Liver (tissue), 9 donors: Measurements from ENCODE around the gene TTC33. TPM values are rescaled to one million over a fixed set of nuclear protein-coding genes. Genes with fewer than 3 reads are reported as not detected.

Experiments used
- DNase-seq: peaks from one replicate; pipeline ENCODE4 v3.0.0-alpha.2; 2017; ENCODE audit warnings: low spot score
- H3K27ac ChIP-seq, 2 donors: one replicate each; pipeline ENCODE4 v1.7.0; 2013; ENCODE audit warnings: inconsistent platforms in 2 of 2, low read length in 2 of 2, control low read depth in 1 of 2, low read depth in 1 of 2, mild to moderate bottlenecking in 1 of 2
- H3K27me3 ChIP-seq, 4 donors: one replicate each; pipeline versions ENCODE4 v1.6.1 to v1.7.0; 2013; ENCODE audit warnings: low read length in 3 of 4, inconsistent platforms in 1 of 4, mild to moderate bottlenecking in 1 of 4, moderate library complexity in 1 of 4; ENCODE audit not compliant: control insufficient read depth in 4 of 4, insufficient read depth in 4 of 4
- H3K36me3 ChIP-seq, 4 donors: one replicate each; pipeline versions ENCODE4 v1.6.1 to v1.7.0; 2013; ENCODE audit warnings: low read length in 3 of 4, mild to moderate bottlenecking in 3 of 4, low read depth in 1 of 4, moderate library complexity in 1 of 4; ENCODE audit not compliant: control insufficient read depth in 4 of 4, insufficient read depth in 3 of 4
- H3K4me1 ChIP-seq, 4 donors: one replicate each; pipeline versions ENCODE4 v1.6.1 to v1.7.0; 2013; ENCODE audit warnings: low read length in 3 of 4, mild to moderate bottlenecking in 3 of 4, moderate library complexity in 1 of 4; ENCODE audit not compliant: control insufficient read depth in 4 of 4, insufficient read depth in 4 of 4
- H3K4me3 ChIP-seq, 3 donors: one replicate each; pipeline versions ENCODE4 v1.6.1 to v1.7.0; 2013; ENCODE audit warnings: low read length in 3 of 3, control low read depth in 1 of 3, low read depth in 1 of 3, mild to moderate bottlenecking in 1 of 3
- H3K9ac ChIP-seq, 2 donors: one replicate each; pipeline ENCODE4 v1.7.0; 2013; ENCODE audit warnings: low read length in 2 of 2, mild to moderate bottlenecking in 2 of 2, moderate library complexity in 2 of 2, control low read depth in 1 of 2, low read depth in 1 of 2
- H3K9me3 ChIP-seq, 4 donors: one replicate each; pipeline versions ENCODE4 v1.6.1 to v1.7.0; 2013; ENCODE audit warnings: low read length in 3 of 4; ENCODE audit not compliant: control insufficient read depth in 4 of 4
- EGR1 ChIP-seq, 2 donors: IDR thresholded peaks; 2 replicates each; pipeline ENCODE4 v1.6.1; 2016 to 2018; ENCODE audit warnings: antibody characterized with exemption in 2 of 2, low read depth in 2 of 2
- FOXA1 ChIP-seq: IDR thresholded peaks from 2 replicates; pipeline ENCODE4 v1.6.1; 2016; ENCODE audit warnings: antibody characterized with exemption
- FOXA2 ChIP-seq: IDR thresholded peaks from 2 replicates; pipeline ENCODE4 v1.6.1; 2016; ENCODE audit warnings: antibody characterized with exemption
- GABPA ChIP-seq, 2 donors: IDR thresholded peaks in 1 of 2; conservative IDR thresholded peaks in 1 of 2; 2 replicates each; pipeline ENCODE4 v1.6.1; 2016; ENCODE audit warnings: antibody characterized with exemption in 2 of 2, mild to moderate bottlenecking in 1 of 2, moderate library complexity in 1 of 2
- HNF4A ChIP-seq, 2 donors: conservative IDR thresholded peaks; 2 replicates each; pipeline ENCODE4 v1.6.1; 2016; ENCODE audit warnings: antibody characterized with exemption in 2 of 2, mild to moderate bottlenecking in 2 of 2
- HNF4G ChIP-seq: IDR thresholded peaks from 2 replicates; pipeline ENCODE4 v1.6.1; 2016; ENCODE audit warnings: antibody characterized with exemption
- JUND ChIP-seq, 2 donors: IDR thresholded peaks; 2 replicates each; pipeline ENCODE4 v1.6.1; 2016; ENCODE audit warnings: antibody characterized with exemption in 2 of 2
- NR2F2 ChIP-seq: IDR thresholded peaks from 2 replicates; pipeline ENCODE4 v1.6.1; 2016; ENCODE audit warnings: antibody characterized with exemption
- RAD21 ChIP-seq, 2 donors: IDR thresholded peaks; 2 replicates each; pipeline ENCODE4 v1.6.1; 2016; ENCODE audit warnings: antibody characterized with exemption in 2 of 2, mild to moderate bottlenecking in 2 of 2
- RXRA ChIP-seq, 2 donors: IDR thresholded peaks; 2 replicates each; pipeline ENCODE4 v1.6.1; 2017 to 2018; ENCODE audit warnings: antibody characterized with exemption in 2 of 2, mild to moderate bottlenecking in 1 of 2
- SP1 ChIP-seq: IDR thresholded peaks from 2 replicates; pipeline ENCODE4 v1.6.1; 2018; ENCODE audit warnings: antibody characterized with exemption, mild to moderate bottlenecking
- TAF1 ChIP-seq: conservative IDR thresholded peaks from 2 replicates; pipeline ENCODE4 v1.6.1; 2016; ENCODE audit warnings: antibody characterized with exemption, mild to moderate bottlenecking
- YY1 ChIP-seq: IDR thresholded peaks from 2 replicates; pipeline ENCODE4 v1.6.1; 2016; ENCODE audit warnings: antibody characterized with exemption, mild to moderate bottlenecking
- WGBS: extraction: QIAGEN DNeasy Blood & Tissue Kit; methylation state at CpG from one replicate; pipeline ENCODE4 v1.1.7; 2013; 5-methylcytosine and 5-hydroxymethylcytosine counted together
- polyA plus RNA-seq, 2 donors: library from polyadenylated mRNA; stranded (reverse) in 1 of 2; unstranded in 1 of 2; fragments of 200-250 nt in 1 of 2; fragments of >200 nt in 1 of 2; fragmentation: Nextera tagmentation in 1 of 2; extraction: Ambion mirVana in 1 of 2; gene quantifications; one replicate each; pipeline versions ENCODE4 v1.2.1 to v1.2.3, GENCODE V29; 2013 to 2015
- total RNA-seq, 2 donors: library from RNA; depleted of rRNA; stranded (reverse); fragments of >200 nt; gene quantifications; one replicate each; pipeline ENCODE4 v1.2.3, GENCODE V29; 2014
- TF ChIP-seq, protein P1 (sequence below): IDR thresholded peaks from 2 replicates; pipeline ENCODE4 v1.6.1; 2016; ENCODE audit warnings: antibody characterized with exemption
- TF ChIP-seq, protein P2 (sequence below): IDR thresholded peaks from 2 replicates; pipeline ENCODE4 v1.6.1; 2016; ENCODE audit warnings: antibody characterized with exemption
- TF ChIP-seq, protein P3 (sequence below): IDR thresholded peaks from 2 replicates; pipeline ENCODE4 v1.6.1; 2016; ENCODE audit warnings: antibody characterized with exemption
- TF ChIP-seq, protein P4 (sequence below): IDR thresholded peaks from 2 replicates; pipeline ENCODE4 v1.6.1; 2016; ENCODE audit warnings: antibody characterized with exemption, mild to moderate bottlenecking
- TF ChIP-seq, protein P5 (sequence below): fragments of 150-350 bp; IDR thresholded peaks from 2 replicates; pipeline ENCODE4 v1.5.1; 2017; ENCODE audit warnings: improper control_type of control experiment, low read depth, low read length; ENCODE audit not compliant: missing input control
- donor health status: healthy.
- donor health status: healthy.
- donor health status: healthy.
- donor health status: healthy.
- donor health status: healthy.

The TTC33 gene
- total and polyA plus RNA-seq, 4 donors, result 4.3 to 12.0 (median 7.6) TPM

DNA sequence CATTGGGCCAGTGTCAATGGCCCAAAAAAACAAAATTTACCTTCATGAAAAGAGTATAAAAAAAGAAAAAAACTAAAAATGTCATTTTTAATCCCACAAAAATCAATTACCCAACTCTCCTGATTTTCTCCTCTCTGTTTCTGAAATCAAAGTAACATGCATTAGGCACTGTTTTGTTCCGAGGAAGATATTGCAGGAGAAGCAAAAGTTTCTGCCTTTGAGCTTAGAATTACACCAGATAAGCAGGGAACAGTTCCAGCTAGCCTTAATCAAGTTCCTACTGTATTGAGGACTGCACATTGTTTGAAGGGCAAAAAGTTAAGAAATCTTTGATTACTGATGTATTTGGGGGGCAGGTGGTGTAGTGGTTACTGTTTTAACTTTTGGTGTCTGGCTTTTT is 43.5 kb upstream of the TTC33 start:
- H3K4me1 ChIP-seq, result peaks cover 5 to 24% (median 14%) of the 10 kb centered on the region in 4 donors
- WGBS, result 0% methylated on average over 1 of the region's 1 CpG
- TF ChIP-seq HNF4G (no peak), SP1 (no peak), RAD21 (IDR thresholded peaks at IDR 0.05) (no peak)
- no peak for DNase-seq
- H3K4me3 ChIP-seq, result no peak overlapping the region
- H3K9me3 ChIP-seq, result no peaks in the 10 kb centered on the region
- H3K27me3 ChIP-seq, result no peaks in the 10 kb centered on the region
- H3K36me3 ChIP-seq, result peaks cover 0 to 4% (median 0%) of the 10 kb centered on the region in 4 donors
- peak overlapping the region in 1 of 2 donors; percentile 52 for H3K9ac ChIP-seq
- no peak overlapping the region for H3K27ac ChIP-seq

DNA sequence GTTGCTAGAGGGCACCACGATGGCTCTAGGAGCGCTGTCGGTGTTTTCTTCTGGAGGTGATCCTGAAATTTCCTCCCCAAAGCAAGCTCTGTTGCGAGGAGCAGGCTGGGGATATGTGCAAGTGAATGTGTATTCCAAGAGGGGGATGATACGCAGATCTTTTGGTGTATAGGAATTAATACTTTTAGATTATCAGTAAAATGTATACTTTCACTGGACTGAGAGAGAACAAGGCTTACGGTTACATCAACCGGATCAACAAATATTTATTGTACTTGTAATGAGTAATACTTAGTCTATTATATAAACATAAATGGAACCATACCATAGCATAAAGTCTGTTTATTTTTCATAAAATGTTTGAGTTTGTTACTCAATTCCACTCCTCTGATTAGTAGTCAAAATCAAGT is 43.0 kb upstream of the TTC33 start:
- Histone ChIP-seq H3K9me3 (no peaks in the 10 kb centered on the region), H3K27ac (peak overlapping the region; percentile 91 to 96), H3K36me3 (peaks cover 0 to 4% (median 0%) of the 10 kb centered on the region in 4 donors), H3K9ac (peak overlapping the region; percentile 52 to 54), H3K4me3 (peak overlapping the region in 2 of 3 donors; percentile 92 to 99), H3K27me3 (no peaks in the 10 kb centered on the region), H3K4me1 (peaks cover 5 to 24% (median 14%) of the 10 kb centered on the region in 4 donors)
- WGBS, result 6% methylated on average over 7 of the region's 7 CpGs
- TF ChIP-seq, protein P1, sequence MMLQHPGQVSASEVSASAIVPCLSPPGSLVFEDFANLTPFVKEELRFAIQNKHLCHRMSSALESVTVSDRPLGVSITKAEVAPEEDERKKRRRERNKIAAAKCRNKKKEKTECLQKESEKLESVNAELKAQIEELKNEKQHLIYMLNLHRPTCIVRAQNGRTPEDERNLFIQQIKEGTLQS, result no peak
- TF ChIP-seq RAD21 (IDR thresholded peaks at IDR 0.05) (no peak), YY1 (no peak), HNF4G (no peak), HNF4A (conservative IDR thresholded peaks at IDR 0.05) (no peak), FOXA2 (no peak), RXRA (IDR thresholded peaks at IDR 0.05) (no peak), SP1 (no peak), NR2F2 (no peak), FOXA1 (no peak), EGR1 (IDR thresholded peaks at IDR 0.05; ENCODE audit: low read depth in 2 of 2) (no peak), JUND (IDR thresholded peaks at IDR 0.05) (no peak), GABPA (IDR thresholded peaks at IDR 0.05 in 1 of 2, conservative IDR thresholded peaks at IDR 0.05 in 1 of 2) (no peak), TAF1 (no peak)
- TF ChIP-seq, protein P2, sequence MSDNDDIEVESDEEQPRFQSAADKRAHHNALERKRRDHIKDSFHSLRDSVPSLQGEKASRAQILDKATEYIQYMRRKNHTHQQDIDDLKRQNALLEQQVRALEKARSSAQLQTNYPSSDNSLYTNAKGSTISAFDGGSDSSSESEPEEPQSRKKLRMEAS, result no peak
- TF ChIP-seq, protein P3, sequence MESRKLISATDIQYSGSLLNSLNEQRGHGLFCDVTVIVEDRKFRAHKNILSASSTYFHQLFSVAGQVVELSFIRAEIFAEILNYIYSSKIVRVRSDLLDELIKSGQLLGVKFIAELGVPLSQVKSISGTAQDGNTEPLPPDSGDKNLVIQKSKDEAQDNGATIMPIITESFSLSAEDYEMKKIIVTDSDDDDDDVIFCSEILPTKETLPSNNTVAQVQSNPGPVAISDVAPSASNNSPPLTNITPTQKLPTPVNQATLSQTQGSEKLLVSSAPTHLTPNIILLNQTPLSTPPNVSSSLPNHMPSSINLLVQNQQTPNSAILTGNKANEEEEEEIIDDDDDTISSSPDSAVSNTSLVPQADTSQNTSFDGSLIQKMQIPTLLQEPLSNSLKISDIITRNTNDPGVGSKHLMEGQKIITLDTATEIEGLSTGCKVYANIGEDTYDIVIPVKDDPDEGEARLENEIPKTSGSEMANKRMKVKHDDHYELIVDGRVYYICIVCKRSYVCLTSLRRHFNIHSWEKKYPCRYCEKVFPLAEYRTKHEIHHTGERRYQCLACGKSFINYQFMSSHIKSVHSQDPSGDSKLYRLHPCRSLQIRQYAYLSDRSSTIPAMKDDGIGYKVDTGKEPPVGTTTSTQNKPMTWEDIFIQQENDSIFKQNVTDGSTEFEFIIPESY, result no peak
- no peak for DNase-seq

DNA sequence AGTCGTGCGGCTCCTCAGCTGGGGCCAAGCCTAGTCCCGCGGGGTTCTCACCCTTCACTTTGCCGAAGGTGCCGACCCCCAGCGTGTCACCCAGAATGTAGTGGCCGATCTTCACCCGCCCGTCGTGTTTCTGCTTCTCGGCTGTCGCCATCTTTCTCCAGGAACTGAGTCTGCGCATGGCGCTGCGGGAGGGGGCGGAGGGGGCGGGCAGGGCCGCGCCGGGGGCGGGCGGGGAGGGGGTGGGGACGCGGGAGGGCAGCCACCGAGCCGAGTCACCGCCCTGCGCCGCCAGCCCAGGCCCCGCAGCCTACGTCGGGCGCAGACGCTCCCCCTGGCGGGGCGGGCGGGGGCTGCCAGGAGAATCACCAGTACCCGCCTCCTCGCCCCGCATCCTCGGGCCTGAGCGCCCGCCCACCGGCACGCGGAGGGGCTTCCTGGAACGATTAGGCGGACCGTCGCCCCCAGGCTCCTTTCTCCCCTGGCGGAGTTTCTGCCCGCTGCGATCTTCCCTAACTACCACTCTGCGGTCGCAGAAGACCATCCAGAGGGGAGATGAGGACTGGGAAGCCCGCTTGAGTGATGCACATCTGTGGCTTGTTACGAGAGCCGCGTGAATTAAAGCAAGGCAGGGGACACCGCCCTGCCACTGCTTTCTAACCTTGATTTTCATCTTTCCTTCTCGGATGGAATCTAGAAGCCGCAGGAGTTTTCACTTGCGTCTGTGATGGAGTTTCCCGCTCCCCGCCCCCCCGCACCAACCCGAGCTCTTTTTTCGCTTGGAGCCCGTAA is 42.4 kb upstream of the TTC33 start, which contains the start of gene PRKAA1:
Gene PRKAA1, minus strand, starts transcription at position 363 of the 789 bp plus-strand sequence. Its CDS starts 185 bp downstream, at position 178.
- peak within 1 kb of the TSS; percentile 96 for H3K27ac ChIP-seq
- peak; percentile 92 for DNase-seq
- no peaks in the 10 kb centered on the region for H3K27me3 ChIP-seq
- WGBS, result under 1% methylated on average over 70 of the region's 70 CpGs
- peak within 1 kb of the TSS; percentile 82 to 89 for H3K9ac ChIP-seq
- H3K4me3 ChIP-seq, result peak within 1 kb of the TSS; percentile 94 to 99 (median 96)
- H3K4me1 ChIP-seq, result peaks cover 5 to 24% (median 14%) of the 10 kb centered on the region in 4 donors
- no peaks in the 10 kb centered on the region for H3K9me3 ChIP-seq
- H3K36me3 ChIP-seq, result peaks cover 0 to 4% (median 0%) of the 10 kb centered on the region in 4 donors
- TF ChIP-seq YY1 (peak; percentile 93), TAF1 (peak; percentile 30), JUND (IDR thresholded peaks at IDR 0.05) (no peak), EGR1 (IDR thresholded peaks at IDR 0.05; ENCODE audit: low read depth in 2 of 2) (peak in 1 of 2 donors; percentile 41), RAD21 (IDR thresholded peaks at IDR 0.05) (peak; percentile 61 to 68), SP1 (peak; percentile 1)
- TF ChIP-seq, protein P4, sequence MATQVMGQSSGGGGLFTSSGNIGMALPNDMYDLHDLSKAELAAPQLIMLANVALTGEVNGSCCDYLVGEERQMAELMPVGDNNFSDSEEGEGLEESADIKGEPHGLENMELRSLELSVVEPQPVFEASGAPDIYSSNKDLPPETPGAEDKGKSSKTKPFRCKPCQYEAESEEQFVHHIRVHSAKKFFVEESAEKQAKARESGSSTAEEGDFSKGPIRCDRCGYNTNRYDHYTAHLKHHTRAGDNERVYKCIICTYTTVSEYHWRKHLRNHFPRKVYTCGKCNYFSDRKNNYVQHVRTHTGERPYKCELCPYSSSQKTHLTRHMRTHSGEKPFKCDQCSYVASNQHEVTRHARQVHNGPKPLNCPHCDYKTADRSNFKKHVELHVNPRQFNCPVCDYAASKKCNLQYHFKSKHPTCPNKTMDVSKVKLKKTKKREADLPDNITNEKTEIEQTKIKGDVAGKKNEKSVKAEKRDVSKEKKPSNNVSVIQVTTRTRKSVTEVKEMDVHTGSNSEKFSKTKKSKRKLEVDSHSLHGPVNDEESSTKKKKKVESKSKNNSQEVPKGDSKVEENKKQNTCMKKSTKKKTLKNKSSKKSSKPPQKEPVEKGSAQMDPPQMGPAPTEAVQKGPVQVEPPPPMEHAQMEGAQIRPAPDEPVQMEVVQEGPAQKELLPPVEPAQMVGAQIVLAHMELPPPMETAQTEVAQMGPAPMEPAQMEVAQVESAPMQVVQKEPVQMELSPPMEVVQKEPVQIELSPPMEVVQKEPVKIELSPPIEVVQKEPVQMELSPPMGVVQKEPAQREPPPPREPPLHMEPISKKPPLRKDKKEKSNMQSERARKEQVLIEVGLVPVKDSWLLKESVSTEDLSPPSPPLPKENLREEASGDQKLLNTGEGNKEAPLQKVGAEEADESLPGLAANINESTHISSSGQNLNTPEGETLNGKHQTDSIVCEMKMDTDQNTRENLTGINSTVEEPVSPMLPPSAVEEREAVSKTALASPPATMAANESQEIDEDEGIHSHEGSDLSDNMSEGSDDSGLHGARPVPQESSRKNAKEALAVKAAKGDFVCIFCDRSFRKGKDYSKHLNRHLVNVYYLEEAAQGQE, result peak; percentile 19
- TF ChIP-seq, protein P1, result no peak
- TF ChIP-seq, protein P5, sequence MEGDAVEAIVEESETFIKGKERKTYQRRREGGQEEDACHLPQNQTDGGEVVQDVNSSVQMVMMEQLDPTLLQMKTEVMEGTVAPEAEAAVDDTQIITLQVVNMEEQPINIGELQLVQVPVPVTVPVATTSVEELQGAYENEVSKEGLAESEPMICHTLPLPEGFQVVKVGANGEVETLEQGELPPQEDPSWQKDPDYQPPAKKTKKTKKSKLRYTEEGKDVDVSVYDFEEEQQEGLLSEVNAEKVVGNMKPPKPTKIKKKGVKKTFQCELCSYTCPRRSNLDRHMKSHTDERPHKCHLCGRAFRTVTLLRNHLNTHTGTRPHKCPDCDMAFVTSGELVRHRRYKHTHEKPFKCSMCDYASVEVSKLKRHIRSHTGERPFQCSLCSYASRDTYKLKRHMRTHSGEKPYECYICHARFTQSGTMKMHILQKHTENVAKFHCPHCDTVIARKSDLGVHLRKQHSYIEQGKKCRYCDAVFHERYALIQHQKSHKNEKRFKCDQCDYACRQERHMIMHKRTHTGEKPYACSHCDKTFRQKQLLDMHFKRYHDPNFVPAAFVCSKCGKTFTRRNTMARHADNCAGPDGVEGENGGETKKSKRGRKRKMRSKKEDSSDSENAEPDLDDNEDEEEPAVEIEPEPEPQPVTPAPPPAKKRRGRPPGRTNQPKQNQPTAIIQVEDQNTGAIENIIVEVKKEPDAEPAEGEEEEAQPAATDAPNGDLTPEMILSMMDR, result peak; percentile 65
